Progenitor cell of endocrine pancreas (in vitro differentiated cells): ENCODE data around the gene SMIM35. TPM values are rescaled to one million over a fixed set of nuclear protein-coding genes. Genes with fewer than 3 reads are reported as not detected.

Experiments
- DNase-seq: peaks from one replicate; pipeline ENCODE4 v3.0.0; 2021; ENCODE audit warnings: low spot score; ENCODE audit not compliant: unreplicated experiment
- H3K27ac Mint-ChIP-seq: 2 replicates; pipeline ENCODE4 v1.8.0; 2021; ENCODE audit warnings: mild to moderate bottlenecking, moderate library complexity, mixed read lengths
- H3K27me3 Mint-ChIP-seq: 2 replicates; pipeline ENCODE4 v1.8.0; 2021; ENCODE audit warnings: mixed read lengths
- H3K36me3 Mint-ChIP-seq: 2 replicates; pipeline ENCODE4 v1.8.0; 2022; ENCODE audit warnings: mixed read lengths; ENCODE audit not compliant: insufficient read depth
- H3K4me1 Mint-ChIP-seq: 2 replicates; pipeline ENCODE4 v1.8.0; 2021; ENCODE audit warnings: low read depth, mixed read lengths
- H3K4me3 Mint-ChIP-seq: 2 replicates; pipeline ENCODE4 v1.8.0; 2021; ENCODE audit warnings: low read depth, mild to moderate bottlenecking, moderate library complexity, mixed read lengths
- H3K9me3 Mint-ChIP-seq: 2 replicates; pipeline ENCODE4 v1.8.0; 2021; ENCODE audit warnings: low read depth, mixed read lengths
- total RNA-seq: library from RNA; stranded (reverse); gene quantifications from 2 replicates; pipeline ENCODE4 v1.2.1, GENCODE V29; 2021
- TF ChIP-seq, protein P1 (sequence below): fragments of 200-600 bp; sonication (generic); IDR thresholded peaks from one replicate; pipeline ENCODE4 v1.5.0; 2021; ENCODE audit warnings: antibody characterized with exemption, mild to moderate bottlenecking; ENCODE audit not compliant: unreplicated experiment

Gene SMIM35
- total RNA-seq, 1 donor from 2014 or later: not detected

DNA sequence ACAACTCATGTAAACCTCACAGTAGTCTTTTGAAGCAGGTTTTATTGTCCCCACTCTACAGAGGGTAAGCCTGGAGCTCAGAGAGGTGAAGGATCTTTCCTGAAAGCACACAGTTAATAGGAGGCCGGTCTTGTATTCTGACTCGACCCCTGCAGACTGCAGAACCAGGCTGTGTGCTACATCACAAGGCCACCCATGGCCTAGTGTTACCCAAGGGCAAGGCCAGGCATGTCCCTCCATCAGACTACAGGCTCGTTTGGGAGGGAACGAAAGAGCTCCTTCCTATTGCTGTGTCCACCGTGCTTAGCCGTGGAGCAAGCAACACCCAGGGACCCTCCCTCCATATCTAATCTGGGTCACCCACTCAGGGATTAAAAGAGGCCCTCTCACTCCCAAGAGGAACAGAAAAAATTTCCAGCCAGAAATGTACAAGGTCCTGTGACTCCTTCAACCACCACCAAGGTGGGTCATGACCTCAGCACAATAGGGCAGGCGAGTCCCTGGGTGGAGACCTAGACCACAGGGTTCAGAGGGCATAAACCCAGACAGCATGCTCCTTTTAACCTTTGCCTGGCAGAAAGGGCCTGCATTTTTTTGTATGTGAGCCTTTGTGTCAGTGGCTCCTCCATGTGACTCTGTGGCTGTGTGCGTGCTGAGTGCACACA is 6.3 kb upstream of the SMIM35 start:
- H3K27ac Mint-ChIP-seq: no peak overlapping the region
- peaks cover 7% of the 10 kb centered on the region for H3K27me3 Mint-ChIP-seq
- no peak overlapping the region for H3K4me3 Mint-ChIP-seq

DNA sequence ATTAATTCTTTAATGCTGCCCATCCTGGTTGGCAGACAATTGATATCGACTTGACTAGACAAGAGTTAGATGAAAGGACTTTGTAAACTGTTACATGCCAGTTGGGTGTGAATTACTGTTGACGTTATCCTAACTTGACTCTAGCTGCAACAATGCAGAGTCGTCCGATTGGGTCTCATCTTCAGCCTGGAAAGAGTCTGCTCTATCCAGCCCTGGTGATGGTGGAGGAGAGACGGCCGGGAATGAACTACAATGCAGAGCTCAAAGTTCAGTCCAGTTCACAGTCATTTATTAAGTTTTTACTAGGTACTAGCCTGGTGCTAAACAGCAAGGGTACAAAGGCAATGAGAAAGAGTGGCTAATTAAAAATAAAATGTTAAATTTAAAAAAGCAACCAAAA is 4.9 kb upstream of the SMIM35 start:
- TF ChIP-seq, protein P1, sequence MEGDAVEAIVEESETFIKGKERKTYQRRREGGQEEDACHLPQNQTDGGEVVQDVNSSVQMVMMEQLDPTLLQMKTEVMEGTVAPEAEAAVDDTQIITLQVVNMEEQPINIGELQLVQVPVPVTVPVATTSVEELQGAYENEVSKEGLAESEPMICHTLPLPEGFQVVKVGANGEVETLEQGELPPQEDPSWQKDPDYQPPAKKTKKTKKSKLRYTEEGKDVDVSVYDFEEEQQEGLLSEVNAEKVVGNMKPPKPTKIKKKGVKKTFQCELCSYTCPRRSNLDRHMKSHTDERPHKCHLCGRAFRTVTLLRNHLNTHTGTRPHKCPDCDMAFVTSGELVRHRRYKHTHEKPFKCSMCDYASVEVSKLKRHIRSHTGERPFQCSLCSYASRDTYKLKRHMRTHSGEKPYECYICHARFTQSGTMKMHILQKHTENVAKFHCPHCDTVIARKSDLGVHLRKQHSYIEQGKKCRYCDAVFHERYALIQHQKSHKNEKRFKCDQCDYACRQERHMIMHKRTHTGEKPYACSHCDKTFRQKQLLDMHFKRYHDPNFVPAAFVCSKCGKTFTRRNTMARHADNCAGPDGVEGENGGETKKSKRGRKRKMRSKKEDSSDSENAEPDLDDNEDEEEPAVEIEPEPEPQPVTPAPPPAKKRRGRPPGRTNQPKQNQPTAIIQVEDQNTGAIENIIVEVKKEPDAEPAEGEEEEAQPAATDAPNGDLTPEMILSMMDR: no peak
- H3K27me3 Mint-ChIP-seq: peaks cover 5% of the 10 kb centered on the region
- no peaks in the 10 kb centered on the region for H3K36me3 Mint-ChIP-seq
- H3K4me1 Mint-ChIP-seq: peaks cover 43% of the 10 kb centered on the region
- DNase-seq: no peak
- no peak overlapping the region for H3K4me3 Mint-ChIP-seq
- H3K27ac Mint-ChIP-seq: peak overlapping the region; percentile 18
- no peaks in the 10 kb centered on the region for H3K9me3 Mint-ChIP-seq

More for the DNA sequence above, 6.3 kb upstream of the SMIM35 start:
- no peak for DNase-seq
- Mint-ChIP-seq H3K36me3 (no peaks in the 10 kb centered on the region), H3K9me3 (no peaks in the 10 kb centered on the region), H3K4me1 (peaks cover 44% of the 10 kb centered on the region)
- TF ChIP-seq, protein P1: no peak

DNA sequence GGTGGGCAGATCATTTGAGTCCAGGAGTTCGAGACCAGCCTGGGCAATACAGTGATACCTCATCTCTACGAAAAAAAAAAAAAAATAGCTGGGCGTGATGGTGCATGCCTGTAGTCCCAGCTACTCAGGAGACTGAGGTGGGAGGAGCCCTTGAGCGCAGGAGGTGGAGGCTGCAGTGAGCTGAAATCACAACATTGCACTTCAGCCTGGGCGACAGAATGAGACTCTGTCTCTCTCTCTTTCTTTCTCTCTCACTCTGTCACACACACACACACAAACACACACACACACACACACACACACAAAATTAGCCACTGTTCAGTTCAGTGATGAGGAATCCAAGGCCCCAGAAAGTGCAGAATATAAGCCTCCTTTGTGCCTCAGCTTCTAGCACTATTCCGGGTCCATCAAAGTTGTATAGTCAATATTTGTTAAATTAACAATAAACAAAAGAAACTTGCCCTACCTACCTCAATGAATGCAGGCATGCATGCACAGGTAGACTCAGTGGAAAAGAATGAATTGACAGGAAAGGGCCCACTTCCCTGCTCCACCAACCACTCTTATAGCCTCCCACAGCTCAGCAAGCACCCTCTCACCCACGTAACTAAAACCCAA is 3.9 kb upstream of the SMIM35 start:
- TF ChIP-seq, protein P1: no peak
- no peak for DNase-seq
- no peaks in the 10 kb centered on the region for H3K9me3 Mint-ChIP-seq
- peaks cover 33% of the 10 kb centered on the region for H3K4me1 Mint-ChIP-seq
- H3K27ac Mint-ChIP-seq: no peak overlapping the region
- H3K36me3 Mint-ChIP-seq: no peaks in the 10 kb centered on the region
- no peak overlapping the region for H3K4me3 Mint-ChIP-seq
- H3K27me3 Mint-ChIP-seq: peaks cover 2% of the 10 kb centered on the region

DNA sequence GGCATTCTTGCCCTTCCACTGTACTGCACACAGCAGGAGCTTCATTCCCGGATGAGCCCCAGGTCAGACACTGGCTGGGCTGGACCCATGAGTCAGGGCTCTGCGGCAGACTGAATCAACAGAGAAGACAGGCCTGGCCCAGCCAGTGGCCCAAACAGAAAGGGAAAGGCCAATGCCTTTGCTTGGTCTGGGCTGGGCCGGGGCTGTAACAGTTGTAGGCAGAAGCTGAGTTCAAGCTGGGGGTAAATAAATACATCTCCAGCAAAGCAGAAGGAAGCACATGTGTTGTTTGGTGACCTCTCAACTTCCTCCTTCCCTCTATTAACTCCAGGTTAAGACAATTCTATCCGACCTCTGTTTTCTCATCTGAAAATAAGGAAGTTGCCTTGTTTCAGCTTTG is 1.8 kb upstream of the SMIM35 start:
- TF ChIP-seq, protein P1: no peak

DNA sequence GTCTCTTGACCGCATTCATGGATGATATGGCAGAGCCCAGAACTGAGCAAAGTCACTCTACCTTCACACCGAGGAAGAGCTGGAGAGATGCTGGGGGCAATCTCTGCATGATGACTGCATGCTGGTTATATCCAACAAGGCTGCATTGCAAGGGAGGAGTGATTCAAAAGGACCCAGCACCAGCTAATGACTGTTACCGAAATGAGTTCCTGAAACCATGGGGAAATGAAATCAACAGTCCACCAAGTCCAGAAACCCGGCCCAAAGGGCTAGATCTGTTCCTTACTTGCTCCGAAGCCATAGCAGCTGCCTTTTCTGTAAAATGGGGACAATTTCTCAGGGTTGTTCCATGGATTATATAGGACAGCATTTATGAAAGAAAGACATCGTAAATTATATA is 1.2 kb upstream of the SMIM35 start:
- Mint-ChIP-seq H3K36me3 (no peaks in the 10 kb centered on the region), H3K4me3 (no peak overlapping the region), H3K27ac (no peak overlapping the region), H3K9me3 (no peaks in the 10 kb centered on the region), H3K27me3 (peaks cover 2% of the 10 kb centered on the region), H3K4me1 (peaks cover 24% of the 10 kb centered on the region)
- TF ChIP-seq, protein P1: no peak
- DNase-seq: no peak

More for the DNA sequence above, 1.8 kb upstream of the SMIM35 start:
- H3K4me3 Mint-ChIP-seq: no peak overlapping the region
- DNase-seq: no peak
- H3K27ac Mint-ChIP-seq: no peak overlapping the region
- no peaks in the 10 kb centered on the region for H3K9me3 Mint-ChIP-seq
- peaks cover 22% of the 10 kb centered on the region for H3K4me1 Mint-ChIP-seq
- peaks cover 2% of the 10 kb centered on the region for H3K27me3 Mint-ChIP-seq
- no peaks in the 10 kb centered on the region for H3K36me3 Mint-ChIP-seq
